H1 (cell line): ENCODE results near the gene TIAM2.

Experiments
- CHD1 ChIP-seq: IDR thresholded peaks from 2 replicates; pipeline ENCODE4 v1.6.1; 2012; ENCODE audit warnings: low read depth, low read length, improper control_type of control experiment
- CHD2 ChIP-seq: IDR thresholded peaks from 2 replicates; pipeline ENCODE4 v1.6.1; 2012; ENCODE audit warnings: low read length, improper control_type of control experiment
- EZH2 ChIP-seq: fragments of 200-600 bp; sonication (generic); IDR thresholded peaks from 2 replicates; pipeline ENCODE4 v1.7.1; 2012; ENCODE audit warnings: low read depth, mild to moderate bottlenecking, moderate library complexity, low read length, inconsistent platforms; ENCODE audit not compliant: severe bottlenecking
- GABPA ChIP-seq: IDR thresholded peaks from 2 replicates; pipeline ENCODE4 v1.6.1; 2011; ENCODE audit warnings: mild to moderate bottlenecking, low read length, moderate library complexity, borderline replicate concordance; ENCODE audit not compliant: insufficient read depth
- JUND ChIP-seq: IDR thresholded peaks from 2 replicates; pipeline ENCODE4 v1.6.1; 2011; ENCODE audit warnings: mild to moderate bottlenecking, improper control_type of control experiment, low read length
- POLR2A ChIP-seq, 2 experiments: IDR thresholded peaks; 1 replicate in 1 of 2; 2 replicates in 1 of 2; pipeline ENCODE4 v1.6.1; 2011; ENCODE audit warnings: low read depth in 2 of 2, low read length in 2 of 2, mild to moderate bottlenecking in 2 of 2; ENCODE audit errors: control extremely low read depth in 1 of 2
- RFX5 ChIP-seq: IDR thresholded peaks from 2 replicates; pipeline ENCODE4 v1.6.1; 2011; ENCODE audit warnings: low read depth, low read length, improper control_type of control experiment, borderline replicate concordance
- SIX5 ChIP-seq: IDR thresholded peaks from 2 replicates; pipeline ENCODE4 v1.6.1; 2011; ENCODE audit warnings: mild to moderate bottlenecking, low read depth, low read length
- YY1 ChIP-seq: IDR thresholded peaks from 2 replicates; pipeline ENCODE4 v1.6.1; 2011; ENCODE audit warnings: low read depth, mild to moderate bottlenecking, low read length
- TF ChIP-seq, protein P1 (sequence below), 3 experiments: IDR thresholded peaks; 1 replicate in 2 of 3; 2 replicates in 1 of 3; pipeline versions ENCODE4 v1.5.1 to v1.6.1; 2011; ENCODE audit warnings: low read length in 3 of 3, mild to moderate bottlenecking in 3 of 3, inconsistent platforms in 2 of 3, low read depth in 1 of 3, moderate library complexity in 1 of 3; ENCODE audit not compliant: insufficient read depth in 1 of 3; ENCODE audit errors: control extremely low read depth in 1 of 3

DNA sequence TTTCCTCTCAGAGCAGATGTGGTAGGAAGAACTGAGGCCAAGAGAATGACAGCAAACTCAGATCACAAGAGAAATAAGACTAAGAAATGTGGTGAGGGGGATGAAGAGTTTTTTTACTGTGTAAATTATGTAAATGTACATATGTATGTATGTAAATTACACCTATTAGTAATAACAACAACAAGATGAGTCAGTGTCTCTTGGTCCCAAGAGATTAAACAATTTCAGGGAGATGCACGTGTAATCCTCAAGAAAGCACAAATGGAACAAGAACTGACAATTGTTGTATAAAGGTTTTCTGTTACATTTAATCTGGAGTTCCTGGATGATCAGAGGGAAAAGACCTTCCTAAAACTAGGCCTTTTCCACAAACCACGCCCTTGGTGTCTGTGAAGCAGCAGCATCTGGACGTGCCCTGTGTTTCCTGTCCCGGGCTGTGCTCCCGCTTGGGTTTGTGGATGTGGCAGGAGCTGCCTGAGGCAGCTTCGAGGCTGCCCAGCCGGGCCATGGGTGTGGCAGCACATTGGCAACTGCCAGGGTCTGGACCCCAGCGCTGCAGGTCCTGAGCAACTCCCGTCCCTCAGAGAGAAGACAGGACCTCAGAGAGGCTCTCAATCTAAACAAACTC lies 269.7 kb downstream of the TIAM2 start:
- TF ChIP-seq CHD1 (no peak), JUND (no peak), CHD2 (no peak), GABPA (no peak), POLR2A (IDR thresholded peaks at IDR 0.05; ENCODE audit: control extremely low read depth in 1 of 2, low read depth in 2 of 2, low read length in 2 of 2) (no peak), SIX5 (no peak), EZH2 (no peak), YY1 (no peak), RFX5 (no peak)
- TF ChIP-seq, protein P1, sequence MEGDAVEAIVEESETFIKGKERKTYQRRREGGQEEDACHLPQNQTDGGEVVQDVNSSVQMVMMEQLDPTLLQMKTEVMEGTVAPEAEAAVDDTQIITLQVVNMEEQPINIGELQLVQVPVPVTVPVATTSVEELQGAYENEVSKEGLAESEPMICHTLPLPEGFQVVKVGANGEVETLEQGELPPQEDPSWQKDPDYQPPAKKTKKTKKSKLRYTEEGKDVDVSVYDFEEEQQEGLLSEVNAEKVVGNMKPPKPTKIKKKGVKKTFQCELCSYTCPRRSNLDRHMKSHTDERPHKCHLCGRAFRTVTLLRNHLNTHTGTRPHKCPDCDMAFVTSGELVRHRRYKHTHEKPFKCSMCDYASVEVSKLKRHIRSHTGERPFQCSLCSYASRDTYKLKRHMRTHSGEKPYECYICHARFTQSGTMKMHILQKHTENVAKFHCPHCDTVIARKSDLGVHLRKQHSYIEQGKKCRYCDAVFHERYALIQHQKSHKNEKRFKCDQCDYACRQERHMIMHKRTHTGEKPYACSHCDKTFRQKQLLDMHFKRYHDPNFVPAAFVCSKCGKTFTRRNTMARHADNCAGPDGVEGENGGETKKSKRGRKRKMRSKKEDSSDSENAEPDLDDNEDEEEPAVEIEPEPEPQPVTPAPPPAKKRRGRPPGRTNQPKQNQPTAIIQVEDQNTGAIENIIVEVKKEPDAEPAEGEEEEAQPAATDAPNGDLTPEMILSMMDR (IDR thresholded peaks at IDR 0.05; ENCODE audit: control extremely low read depth in 1 of 3, insufficient read depth in 1 of 3, low read depth in 1 of 3, low read length in 3 of 3), result no peak
